Dedifferentiated amniotic fluid mesenchymal stem cell (primary cell): Measurements from ENCODE around the gene IFFO2.

Source experiments
- DNase-seq: peaks from one replicate; pipeline ENCODE4 v3.0.0-alpha.2; 2016; ENCODE audit errors: extremely low spot score

The IFFO2 gene

GRCh38 chr1:18895317-18895716 lies 61.2 kb downstream of the IFFO2 start:
- DNase-seq, result no peak

GRCh38 chr1:18893120-18893519 lies 63.4 kb downstream of the IFFO2 start:
- no peak for DNase-seq

GRCh38 chr1:18891858-18892257 lies 64.6 kb downstream of the IFFO2 start:
- peak; percentile 27 for DNase-seq

GRCh38 chr1:18891426-18891780 lies 65.1 kb downstream of the IFFO2 start:
- no peak for DNase-seq

GRCh38 chr1:18890706-18891425 lies 65.6 kb downstream of the IFFO2 start:
- DNase-seq, result peak; percentile 55

GRCh38 chr1:18886003-18886335 lies 70.5 kb downstream of the IFFO2 start:
- peak; percentile 26 for DNase-seq

GRCh38 chr1:18885311-18886002 lies 71.0 kb downstream of the IFFO2 start:
- DNase-seq, result no peak

- no peak for DNase-seq
Measured at GRCh38 chr1:18884727-18885126, 71.7 kb downstream of the IFFO2 start.

- DNase-seq, result no peak
Measured at GRCh38 chr1:18884419-18884717, 72.1 kb downstream of the IFFO2 start.

GRCh38 chr1:18883636-18884418 lies 72.6 kb downstream of the IFFO2 start:
- DNase-seq, result peak; percentile 72

- DNase-seq, result no peak
Measured at GRCh38 chr1:18883079-18883478, 73.4 kb downstream of the IFFO2 start.

GRCh38 chr1:18882486-18882885 lies 74.0 kb downstream of the IFFO2 start:
- DNase-seq, result no peak

GRCh38 chr1:18881642-18882431 lies 74.6 kb downstream of the IFFO2 start:
- no peak for DNase-seq

GRCh38 chr1:18881164-18881563 lies 75.3 kb downstream of the IFFO2 start:
- no peak for DNase-seq

GRCh38 chr1:18880585-18880984 lies 75.9 kb downstream of the IFFO2 start:
- DNase-seq, result no peak

GRCh38 chr1:18879791-18880309 lies 76.6 kb downstream of the IFFO2 start:
- DNase-seq, result no peak

- no peak for DNase-seq
Measured at GRCh38 chr1:18879215-18879790, 77.2 kb downstream of the IFFO2 start.

- DNase-seq, result no peak
Measured at GRCh38 chr1:18878538-18879214, 77.8 kb downstream of the IFFO2 start.

- no peak for DNase-seq
Measured at GRCh38 chr1:18877282-18877681, 79.2 kb downstream of the IFFO2 start.

GRCh38 chr1:18876210-18876609 lies 80.3 kb downstream of the IFFO2 start:
- DNase-seq, result no peak

GRCh38 chr1:18875796-18876128 lies 80.7 kb downstream of the IFFO2 start:
- DNase-seq, result no peak
